Measurements from ENCODE around the gene SLC25A24.

DNA sequence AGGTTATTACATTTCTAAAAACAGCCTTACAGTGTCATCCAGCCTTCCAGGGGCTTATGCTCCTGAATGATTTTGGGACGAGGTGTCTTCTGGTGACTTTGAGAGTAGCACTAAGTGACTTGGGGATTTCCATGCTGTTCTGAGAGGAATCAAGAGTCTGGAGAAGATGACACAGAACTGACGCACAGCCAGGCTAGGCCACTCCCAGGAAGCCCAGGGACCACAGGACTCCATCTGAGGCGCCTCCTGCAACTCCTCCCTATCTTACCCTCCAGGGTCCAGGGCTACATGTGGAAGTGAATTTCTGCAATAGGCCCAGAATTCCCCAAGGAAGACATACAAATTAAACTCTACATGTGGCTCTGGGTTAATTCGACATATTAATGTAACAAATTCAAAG lies 92.5 kb downstream of the SLC25A24 start:
- TF ChIP-seq, protein P1, sequence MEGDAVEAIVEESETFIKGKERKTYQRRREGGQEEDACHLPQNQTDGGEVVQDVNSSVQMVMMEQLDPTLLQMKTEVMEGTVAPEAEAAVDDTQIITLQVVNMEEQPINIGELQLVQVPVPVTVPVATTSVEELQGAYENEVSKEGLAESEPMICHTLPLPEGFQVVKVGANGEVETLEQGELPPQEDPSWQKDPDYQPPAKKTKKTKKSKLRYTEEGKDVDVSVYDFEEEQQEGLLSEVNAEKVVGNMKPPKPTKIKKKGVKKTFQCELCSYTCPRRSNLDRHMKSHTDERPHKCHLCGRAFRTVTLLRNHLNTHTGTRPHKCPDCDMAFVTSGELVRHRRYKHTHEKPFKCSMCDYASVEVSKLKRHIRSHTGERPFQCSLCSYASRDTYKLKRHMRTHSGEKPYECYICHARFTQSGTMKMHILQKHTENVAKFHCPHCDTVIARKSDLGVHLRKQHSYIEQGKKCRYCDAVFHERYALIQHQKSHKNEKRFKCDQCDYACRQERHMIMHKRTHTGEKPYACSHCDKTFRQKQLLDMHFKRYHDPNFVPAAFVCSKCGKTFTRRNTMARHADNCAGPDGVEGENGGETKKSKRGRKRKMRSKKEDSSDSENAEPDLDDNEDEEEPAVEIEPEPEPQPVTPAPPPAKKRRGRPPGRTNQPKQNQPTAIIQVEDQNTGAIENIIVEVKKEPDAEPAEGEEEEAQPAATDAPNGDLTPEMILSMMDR (IDR thresholded peaks at IDR 0.05): no peak
- TF ChIP-seq POLR2A (IDR thresholded peaks at IDR 0.05) (no peak), EP300 (IDR thresholded peaks at IDR 0.05) (no peak)

All from tibial nerve (tissue), 4 donors.